Left renal pelvis (tissue), 4 donors: Measurements from ENCODE around the gene TACSTD2. TPM values are rescaled to one million over a fixed set of nuclear protein-coding genes. Genes with fewer than 3 reads are reported as not detected.
"Not testable (repeated sequence)": the region's sequence is repeated elsewhere in the genome, so short reads cannot be mapped to it uniquely, and the experiment has no call there.

Experiments
- DNase-seq, 4 donors: peaks; one replicate each; pipeline ENCODE4 v3.0.0-alpha.2; 2013; ENCODE audit warnings: low read depth in 4 of 4, low spot score in 3 of 4
- polyA plus RNA-seq, 4 donors: library from polyadenylated mRNA; unstranded; fragments of 120-200 nt; gene quantifications; one replicate each; pipeline ENCODE4 v1.2.1, GENCODE V29; 2013; ENCODE audit not compliant: insufficient read length in 4 of 4

The TACSTD2 gene
- polyA plus RNA-seq, 4 donors, result 0.74 to 58.5 (median 39.5) TPM

DNA sequence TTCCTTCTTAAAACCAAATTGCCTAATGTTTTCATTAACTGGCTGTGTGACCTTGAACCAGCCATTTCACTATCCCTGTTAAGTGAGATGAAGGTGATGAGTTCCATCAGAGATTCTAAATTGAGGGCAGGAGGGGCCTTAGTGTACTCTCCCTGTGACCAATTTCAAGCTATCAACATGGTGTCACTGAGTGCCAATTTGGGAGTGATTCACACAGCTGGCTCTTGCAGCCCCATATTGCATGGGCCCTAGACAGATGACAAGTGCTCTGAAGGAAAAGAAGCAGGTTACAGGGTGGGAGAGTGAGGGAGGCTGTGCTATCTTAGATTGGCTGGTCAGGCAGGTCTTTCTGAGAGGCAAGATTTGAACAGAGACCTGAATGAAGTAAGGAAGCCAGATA, 13.0 kb upstream of the TACSTD2 start:
- DNase-seq, result no peak

DNA sequence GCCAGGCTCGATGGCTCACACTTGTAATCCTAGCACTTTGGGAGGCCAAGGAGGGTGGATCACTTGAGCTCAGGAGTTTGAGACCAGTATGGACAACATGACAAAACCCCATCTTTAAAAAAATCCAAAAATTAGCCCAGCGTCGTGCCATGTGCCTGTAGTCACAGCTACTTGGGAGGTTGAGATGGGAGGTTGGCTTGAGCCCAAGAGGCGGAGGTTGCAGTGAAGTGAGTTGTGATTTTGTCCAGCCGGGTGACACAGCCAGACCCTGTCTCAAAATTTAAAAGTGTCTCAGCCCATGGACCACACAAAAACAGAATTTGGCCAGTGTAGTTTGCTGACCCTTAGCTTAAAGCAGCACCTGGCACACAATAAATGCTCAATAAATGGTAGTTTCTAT, 11.3 kb upstream of the TACSTD2 start:
- no peak for DNase-seq

DNA sequence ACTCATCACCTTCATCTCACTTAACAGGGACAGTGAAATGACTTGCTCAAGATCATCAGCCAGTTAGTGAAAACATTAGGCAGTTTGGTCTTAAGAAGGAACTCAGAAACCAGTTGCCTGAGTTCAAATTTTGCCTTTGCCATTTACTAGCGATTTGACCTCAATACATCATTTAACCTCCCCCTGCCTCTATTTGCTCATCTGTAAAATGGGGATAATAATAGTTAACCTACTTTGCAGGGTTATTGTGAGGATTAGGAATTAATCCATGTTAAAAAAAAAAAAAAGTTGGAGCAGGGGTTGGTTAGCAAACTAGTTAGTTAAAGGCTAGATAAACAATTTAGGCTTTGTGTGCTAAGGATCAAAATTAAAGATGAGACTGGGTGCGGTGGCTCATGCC, 10.6 kb upstream of the TACSTD2 start:
- no peak for DNase-seq

DNA sequence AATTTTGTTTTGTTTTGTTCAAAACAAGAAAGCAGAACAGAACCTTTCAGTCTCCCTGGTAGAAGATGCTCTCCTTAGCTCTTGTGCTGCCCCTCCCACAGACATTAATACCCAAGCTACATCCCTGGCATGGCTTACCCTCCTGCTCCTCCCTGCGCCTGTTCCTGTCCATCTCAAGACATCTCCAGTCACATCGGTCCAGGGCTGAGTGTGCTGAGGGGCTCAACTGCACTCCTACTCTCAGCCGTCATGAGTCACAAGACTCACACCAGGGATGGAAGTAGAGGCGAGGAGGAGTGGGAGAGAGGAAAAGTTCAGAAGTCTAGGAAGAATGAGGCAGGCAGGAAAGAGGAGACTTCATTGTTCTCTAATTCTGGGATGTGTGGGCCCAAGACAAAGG, 9.2 kb upstream of the TACSTD2 start:
- no peak for DNase-seq

DNA sequence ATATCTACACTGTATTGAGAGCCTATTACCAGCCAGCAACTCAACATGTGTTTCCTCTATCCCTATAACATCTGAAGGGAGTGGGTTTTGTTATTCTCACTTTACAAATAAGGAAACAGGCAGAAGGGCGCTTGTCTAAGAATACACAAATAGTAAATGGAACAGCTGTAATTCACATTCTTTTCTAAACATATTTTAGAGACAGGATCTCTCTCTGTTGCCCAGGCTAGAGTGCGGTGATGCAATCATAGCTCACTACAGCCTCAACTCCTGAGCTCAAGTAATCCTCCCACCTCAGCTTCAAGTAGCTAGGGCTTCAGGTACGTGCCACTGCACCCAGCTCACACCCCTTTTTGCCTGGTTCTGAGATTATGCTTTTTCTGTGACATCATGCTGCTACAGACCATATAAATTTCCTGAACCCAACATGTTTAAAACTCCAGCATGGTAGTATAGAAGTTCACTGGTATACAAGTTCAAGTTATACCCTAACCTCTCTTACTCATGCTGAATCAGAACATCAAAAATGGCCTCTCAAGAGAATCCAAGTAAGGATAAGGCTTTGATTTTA, 8.6 kb upstream of the TACSTD2 start:
- DNase-seq, result no peak

DNA sequence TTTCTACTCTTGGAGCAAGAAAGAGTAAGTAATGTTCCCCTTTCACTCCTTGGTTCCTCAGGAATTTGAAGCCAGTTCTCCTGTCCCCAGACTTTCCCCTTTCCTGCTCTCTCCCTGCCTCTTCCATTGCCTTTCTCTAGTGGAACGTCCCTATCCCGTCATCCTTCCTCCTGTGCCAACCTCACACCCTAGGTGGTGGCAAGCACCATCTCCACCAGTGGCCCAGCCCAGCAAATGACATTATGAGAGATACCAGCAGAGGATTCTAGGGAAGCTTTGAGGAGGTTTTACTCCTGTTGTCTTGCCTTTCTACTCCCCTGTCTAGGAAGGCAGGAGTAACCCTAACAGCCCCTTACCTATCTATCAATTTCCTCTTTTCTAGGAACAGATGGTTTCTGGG, 8.1 kb upstream of the TACSTD2 start:
- DNase-seq, result no peak

DNA sequence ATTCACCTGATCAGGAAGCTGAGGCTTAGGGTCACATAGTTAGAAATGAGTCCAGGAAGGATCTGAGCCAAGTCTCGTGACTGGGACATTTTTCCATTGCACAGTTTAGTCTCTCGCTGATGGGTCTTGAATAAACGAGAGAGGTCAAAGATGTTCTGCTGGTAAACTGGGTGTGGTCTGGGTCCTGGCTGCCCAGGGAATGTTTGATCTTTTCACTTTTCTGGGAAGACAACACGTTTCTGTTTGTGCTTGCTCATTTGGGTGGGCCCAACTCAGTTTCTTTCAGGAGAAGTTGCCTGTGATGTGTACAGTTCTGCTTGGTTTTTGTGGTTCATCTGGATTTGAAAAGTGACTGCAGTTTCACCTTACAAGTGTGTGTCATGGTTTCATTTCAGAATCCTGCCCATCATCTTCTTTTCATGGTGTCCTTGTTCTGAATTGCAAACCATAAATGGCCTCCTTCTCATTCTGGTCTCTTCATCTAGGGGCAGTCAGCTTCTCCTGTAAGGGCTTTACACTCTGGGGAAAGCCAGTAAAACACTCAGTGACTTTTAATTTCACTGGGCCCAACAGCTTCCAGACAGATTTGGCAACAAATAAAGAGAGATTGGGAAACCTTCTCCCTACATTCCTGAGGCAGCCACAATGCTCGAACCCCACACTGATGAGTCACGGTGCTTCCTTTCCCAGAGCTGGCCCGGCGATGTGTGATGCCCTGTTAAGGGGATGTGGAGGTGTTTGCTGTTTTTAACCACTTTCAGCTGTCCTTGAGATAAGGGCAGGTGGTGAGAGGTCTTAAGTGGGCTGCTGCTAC, 7.2 kb upstream of the TACSTD2 start:
- no peak for DNase-seq

DNA sequence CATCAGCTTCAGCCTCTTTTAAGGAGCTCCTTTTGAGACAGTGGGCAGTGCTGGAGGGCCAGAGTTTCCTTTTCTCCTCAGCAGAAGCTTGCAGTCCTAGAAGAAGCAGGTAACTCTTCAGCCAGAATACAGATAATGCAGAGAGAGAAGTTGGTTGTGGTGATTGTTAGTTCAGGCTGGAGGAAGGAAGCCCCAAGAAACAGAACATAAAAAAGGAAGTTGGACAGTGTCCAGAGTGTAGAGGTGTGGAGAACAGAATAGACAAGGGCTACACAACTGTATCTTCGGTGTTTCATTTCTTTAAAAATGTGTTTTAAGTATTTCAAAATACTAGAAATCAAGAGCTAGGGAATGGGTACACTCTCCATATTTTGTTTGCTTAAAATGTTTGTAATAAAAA, 6.4 kb upstream of the TACSTD2 start:
- DNase-seq, result no peak

DNA sequence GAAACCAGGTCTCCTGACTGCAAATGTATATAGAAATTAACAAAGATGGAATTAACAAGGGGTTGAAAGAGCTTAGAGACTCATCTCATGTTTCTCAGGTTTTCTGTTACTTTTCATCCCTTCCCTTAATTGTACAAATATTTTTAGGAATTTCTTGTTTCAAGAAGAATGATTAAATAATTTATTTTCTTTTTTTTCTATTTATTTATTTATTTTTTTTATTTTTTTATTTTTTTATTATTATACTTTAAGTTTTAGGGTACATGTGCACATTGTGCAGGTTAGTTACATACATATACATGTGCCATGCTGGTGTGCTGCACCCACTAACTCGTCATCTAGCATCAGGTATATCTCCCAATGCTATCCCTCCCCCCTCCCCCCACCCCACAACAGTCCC, 5.1 kb upstream of the TACSTD2 start:
- DNase-seq, result not testable (repeated sequence)

DNA sequence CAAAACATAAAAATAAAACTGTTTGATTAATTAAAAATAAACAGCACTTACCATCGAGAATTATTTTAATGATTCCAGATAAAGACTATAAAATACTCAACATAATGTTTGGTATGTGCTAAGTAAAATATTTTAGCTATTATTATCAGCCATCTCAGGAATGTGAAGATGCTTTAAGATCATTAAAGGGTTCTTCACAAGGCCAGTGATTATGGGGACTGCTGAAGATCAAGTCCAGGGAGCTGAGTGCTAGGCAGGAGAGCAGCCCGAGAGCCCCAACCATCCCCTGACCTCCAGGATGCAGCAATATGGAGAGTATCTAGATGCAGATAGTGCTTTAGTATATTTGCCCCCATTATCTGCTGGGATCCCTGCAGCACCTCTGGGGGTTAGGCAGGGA, 4.6 kb upstream of the TACSTD2 start:
- no peak for DNase-seq

DNA sequence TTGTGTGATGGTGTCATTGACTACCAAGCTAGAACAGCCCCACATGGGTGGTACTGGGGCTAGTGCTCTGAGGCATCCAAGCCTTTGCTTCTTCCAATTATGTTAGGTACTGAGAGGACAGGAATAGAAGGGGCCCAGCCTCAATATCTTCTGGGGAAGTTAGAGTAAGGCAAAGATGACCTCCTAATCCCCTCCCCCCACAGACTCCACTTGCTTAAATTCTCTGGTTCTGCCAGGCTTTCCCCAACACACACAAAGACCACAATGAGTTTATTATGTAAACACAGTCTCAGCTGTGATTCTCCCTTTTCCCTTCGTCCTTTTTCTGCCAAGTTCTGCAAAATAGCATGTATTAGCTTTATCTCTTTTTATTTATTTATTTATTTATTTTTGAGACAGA, 3.1 kb upstream of the TACSTD2 start:
- DNase-seq, result no peak

DNA sequence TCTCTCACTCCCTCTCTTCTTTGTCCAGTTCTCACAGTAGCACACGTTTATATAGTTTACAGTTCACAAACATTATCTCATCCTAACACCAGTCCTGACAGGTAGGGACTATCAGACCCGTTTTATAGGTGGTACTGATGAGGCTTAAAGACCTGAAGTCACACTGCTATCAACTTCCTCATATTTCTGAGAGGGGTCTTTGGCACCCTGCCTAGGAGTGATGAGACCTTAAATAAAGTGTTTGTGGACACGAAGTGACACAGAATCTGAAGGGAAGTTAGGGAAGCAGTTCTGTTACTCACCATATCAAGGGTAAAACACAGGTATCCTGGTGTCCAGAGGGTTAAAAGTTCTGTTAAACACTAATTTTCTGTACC, 590 bp upstream of the TACSTD2 start:
- DNase-seq, result no peak

DNA sequence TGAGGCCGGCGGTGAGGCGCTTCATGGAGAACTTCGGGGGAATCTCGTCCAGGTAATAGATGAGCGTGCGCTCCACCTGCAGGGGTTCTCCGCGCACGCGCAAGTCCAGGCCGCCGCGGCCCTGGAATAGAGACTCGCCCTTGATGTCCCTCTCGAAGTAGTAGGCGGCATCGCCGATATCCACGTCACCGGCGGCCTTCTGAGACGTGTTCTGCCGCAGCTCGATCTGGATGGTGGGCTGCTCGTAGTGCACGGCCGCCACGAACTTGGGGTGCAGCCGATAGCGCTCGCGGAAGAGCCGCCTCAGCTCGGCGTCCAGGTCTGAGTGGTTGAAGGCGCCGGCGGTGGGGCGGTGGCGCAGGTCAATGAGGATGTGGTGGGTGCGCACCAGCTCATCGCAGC, 726 bp downstream of the TACSTD2 start:
- no peak for DNase-seq

DNA sequence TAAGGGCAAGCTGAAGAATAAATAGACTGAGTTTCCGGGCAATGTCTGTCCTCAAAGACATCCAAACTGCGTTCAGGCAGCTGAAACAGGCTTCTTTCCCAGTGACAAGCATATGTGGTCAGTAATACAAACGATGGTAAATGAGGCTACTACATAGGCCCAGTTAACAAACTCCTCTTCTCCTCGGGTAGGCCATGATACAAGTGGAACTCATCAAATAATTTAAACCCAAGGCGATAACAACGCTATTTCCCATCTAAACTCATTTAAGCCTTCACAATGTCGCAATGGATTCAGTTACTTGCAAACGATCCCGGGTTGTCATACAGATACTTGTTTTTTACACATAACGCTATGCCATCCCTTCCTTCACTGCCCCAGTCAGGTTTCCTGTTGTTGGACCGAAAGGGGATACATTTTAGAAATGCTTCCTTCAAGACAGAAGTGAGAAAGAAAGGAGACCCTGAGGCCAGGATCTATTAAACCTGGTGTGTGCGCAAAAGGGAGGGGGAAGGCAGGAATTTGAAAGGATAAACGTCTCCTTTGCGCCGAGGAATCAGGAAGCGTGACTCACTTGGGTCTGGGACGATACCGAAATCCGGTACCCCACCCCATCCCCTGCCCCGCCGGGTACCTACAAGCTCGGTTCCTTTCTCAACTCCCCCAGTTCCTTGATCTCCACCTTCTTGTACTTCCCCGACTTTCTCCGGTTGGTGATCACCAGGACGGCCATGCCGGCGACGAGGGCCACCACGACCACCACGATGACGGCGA, 1.3 kb downstream of the TACSTD2 start:
- DNase-seq, result no peak

DNA sequence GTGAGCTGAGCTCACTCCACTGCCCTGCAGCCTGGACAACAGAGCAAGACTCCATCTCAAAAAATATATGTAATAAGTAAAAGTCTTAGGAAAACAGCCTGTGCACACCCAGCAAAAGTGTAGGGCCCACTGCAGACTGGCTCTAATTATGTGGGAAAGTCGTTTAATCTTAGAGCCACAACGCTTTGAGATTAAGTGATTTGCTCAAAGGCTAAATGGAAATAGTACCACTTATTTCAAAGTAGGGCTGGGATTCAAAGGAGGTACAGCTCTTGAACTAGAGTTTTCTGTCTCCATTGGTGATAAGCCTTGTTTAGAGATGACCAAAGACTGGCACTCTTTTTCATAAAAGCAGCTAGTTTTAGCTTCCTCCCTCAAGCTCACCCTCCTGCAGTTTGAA, 2.2 kb downstream of the TACSTD2 start:
- no peak for DNase-seq

DNA sequence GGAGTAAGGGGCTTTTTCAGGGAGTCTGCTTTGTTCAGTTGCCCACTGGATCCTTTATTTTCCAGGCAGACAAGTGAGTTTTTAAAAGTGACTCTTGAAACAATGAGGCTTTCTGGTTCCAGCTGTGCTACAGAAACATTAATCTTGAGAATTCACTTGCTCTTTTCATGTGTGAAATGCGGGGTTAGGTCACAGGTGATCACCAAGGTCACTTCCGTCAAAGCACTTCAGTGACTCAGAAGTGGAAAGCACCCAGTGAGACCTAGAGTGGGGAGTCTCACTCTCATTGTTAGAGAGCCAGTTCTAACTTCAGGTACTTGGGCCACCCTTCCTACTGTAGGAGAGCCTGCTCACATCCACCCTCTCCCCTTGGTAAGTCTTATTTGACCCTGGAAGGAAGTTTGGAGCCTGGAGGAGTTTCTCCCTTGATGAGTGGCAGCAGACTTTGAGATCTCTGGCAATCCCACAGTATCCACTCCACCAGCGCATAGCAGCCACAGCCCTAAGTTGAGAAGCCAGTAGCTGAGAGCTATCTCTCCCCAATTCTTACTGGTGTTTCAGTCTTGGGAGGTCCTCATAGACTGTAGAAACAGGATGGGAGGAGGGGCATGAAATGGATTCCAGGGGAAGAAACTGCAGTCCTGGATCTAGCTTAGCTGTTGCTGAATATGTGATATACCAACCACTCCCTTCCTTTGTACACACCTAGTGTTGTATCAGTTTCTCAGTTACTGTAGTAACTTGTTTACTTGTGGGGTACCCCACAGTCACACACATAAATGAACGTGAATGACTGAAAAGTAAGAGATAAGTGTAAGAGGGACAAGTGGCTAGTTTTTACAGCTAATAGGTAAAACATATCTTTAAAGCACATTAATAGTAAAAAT, 3.1 kb downstream of the TACSTD2 start:
- DNase-seq, result no peak

DNA sequence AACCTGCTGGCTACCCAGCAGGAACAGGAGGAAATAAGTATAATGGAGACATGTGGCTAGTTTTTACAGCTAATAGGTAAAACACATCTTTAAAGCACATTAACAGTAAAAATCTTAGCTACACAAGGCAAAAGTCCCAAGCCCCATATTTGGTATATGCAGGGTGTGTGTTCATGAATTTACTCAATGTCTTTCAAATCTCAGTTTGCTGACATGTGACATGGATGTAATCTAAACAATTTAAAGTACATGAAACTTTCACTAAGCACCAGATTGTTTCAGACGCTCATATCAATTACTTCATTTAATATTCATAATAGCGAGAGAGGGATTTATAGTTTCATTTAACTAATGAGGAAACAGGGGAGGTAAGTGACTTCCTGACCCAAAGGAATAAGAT, 3.9 kb downstream of the TACSTD2 start:
- DNase-seq, result no peak

DNA sequence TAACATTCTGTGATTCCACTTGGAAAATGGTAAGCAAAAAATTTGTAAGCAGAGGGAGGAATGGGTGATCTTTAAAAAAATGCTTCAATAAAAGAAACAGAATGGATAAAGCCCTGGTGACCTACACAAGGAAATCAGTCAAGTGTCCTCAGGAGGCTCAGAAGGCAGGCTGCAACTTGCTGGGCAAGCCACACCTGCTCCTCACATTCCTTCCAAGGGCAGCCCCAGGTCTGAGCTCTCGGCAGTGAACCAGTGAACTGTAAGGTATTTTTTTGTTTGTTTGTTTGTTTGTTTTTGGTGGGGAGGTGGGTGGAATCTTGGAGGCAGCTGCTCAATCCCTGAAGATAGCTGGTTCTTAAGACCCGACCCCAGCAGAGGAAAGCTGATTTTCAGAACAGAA, 4.4 kb downstream of the TACSTD2 start:
- DNase-seq, result no peak

DNA sequence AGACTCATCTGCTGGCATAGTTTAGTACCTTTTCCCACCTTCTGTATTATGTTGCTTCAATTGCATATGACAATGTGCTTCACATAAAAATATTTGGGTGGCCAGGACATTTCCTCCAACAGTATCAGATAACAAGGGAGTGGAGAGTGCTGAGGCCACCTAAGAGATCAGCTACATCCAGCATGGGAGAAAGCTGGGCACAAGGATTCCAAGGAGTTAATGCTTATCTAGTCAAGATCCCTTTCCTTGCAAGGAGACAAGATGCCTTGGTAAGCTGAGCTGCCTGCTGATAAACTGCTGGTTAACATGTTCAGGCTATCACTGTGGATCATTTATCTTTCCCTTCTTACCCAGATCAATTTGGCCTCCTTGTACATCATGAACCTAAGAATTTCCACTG, 5.4 kb downstream of the TACSTD2 start:
- no peak for DNase-seq

DNA sequence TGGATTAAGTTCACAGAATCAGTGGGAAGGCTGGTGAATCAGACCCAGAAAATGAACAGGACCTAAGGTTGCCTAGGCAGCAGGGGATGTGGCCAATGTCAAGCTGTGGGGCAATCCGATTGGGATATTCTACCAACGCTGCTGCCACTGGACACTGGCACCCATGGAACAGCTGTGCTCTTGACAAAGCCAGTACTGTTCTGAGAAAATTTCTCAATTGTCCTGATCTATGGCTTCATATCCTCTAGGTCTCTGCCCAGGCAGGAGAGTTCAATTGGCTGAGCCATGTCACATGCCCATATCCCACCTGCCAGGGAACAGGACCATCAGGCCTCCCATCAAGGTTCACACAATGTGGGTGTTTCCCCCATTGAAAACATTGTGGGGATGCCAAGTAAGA, 6.2 kb downstream of the TACSTD2 start:
- DNase-seq, result no peak

DNA sequence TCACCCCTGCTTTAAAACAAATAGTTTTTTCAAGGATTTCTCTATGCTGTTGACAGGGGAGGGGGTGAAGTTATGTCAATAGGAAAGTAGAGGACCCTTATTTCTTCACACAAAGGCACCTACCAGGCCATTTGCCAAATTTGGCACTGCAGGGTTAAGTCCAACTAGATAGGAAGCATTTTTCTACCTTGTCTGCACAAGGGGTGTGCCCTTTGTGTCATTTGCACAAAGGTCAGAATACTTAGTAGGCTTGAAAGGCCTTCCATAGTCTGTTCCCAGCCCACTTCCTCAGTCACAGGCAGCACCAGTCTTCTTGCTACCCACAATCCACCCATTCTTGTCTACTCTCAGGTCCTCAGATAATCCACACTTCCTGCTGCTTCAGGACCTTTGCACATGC, 7.0 kb downstream of the TACSTD2 start:
- DNase-seq, result no peak
